ENCODE results near the gene CXorf49.
"Not testable (repeated sequence)": the region's sequence is repeated elsewhere in the genome, so short reads cannot be mapped to it uniquely, and the experiment has no call there.

CXorf49 gene

DNA sequence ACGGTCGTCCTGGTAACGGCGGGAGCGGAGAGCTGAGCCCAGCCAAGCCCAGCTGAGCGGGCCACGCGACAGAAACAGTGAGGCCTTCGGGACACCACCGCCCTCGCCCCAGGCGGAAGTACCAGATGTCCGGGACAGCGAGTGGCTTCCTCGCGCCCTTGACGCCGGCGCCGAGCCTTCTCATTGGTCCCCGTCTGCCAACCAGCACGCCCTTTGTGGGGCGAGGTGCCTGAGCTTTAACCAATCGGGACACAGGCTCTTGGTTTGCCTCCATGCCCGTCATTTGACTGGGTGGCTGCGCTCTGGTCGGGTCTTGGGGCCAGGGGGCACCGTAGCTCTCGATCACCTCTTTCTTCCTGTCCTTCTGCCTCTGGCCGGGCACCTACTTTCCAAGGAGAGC lies at the start of gene CXorf49:
Gene CXorf49, minus strand, starts transcription at position 101 of the 400 bp plus-strand sequence. CDS start 134 bp downstream, outside the sequence.
- DNase-seq (ENCODE audit: low spot score); H3K27ac ChIP-seq; POLR2A ChIA-PET (ENCODE audit: low non-redundant PET); CTCF ChIA-PET: not testable (repeated sequence)

DNA sequence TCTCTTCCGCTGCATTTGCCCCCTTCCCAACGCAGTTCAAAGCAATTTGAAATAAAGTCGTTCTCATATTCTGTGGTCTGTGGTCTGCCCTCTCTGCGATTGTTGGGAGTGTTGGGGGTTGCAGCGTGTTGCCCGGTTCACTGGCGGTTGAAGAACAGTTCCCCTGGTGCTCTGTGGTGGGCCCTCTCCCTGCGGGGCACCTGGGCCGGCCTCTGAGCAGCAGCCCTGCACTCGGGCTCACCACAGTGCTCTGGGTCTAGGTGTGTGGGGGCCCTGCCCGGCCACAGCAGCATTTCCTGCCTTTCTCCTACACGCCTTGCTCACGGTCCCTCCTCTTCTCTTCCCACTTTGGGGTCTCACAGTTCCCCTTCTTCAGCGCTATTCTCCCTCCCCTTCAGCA lies 49.0 kb upstream of the CXorf49 start:
- CTCF ChIA-PET; DNase-seq (ENCODE audit: low spot score); POLR2A ChIA-PET (ENCODE audit: low non-redundant PET); H3K27ac ChIP-seq: not testable (repeated sequence)

DNA sequence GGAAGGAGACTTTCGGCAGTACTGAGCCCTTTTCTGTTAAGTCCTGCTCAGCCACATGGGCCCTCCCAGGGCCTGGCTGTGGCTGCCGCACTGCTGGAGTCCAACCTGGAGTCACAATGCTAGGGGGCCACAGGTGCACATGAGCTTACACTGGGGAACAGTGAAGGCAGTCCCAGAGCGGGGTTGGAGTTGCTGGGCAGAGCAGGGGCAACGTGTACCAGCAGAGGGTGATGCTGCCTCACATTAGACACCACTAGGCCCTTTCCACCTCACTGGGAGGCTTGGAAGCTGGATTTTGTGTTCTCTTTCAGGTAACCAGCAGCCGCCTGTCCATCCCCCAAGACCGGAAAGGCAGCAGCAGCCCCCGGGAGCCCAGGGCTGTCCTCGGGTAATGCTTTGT lies 47.5 kb upstream of the CXorf49 start:
- H3K27ac ChIP-seq; CTCF ChIA-PET; POLR2A ChIA-PET (ENCODE audit: low non-redundant PET): not testable (repeated sequence)

DNA sequence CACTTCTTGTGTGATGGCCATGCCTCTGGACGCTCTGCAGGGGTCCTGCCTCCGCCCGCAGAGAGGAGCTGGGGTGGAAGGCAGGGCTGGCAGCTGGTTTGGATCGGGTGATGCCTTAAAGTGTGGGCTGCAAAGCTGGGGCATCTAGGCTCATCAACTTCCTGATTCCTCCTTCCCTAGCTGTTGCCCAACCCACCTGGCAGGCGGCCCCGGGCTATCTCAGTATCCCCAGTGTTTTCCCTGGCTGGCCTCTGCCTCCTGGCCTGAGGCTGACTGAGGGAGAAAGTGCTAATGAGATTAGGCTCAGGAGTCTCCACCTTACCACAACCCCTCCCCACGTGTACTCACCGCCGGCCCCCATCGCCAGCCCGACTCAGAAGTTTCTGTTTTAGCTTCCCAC lies 46.7 kb upstream of the CXorf49 start:
- CTCF ChIA-PET = not testable (repeated sequence)

More for the DNA sequence above, 47.5 kb upstream of the CXorf49 start:
- DNase-seq (ENCODE audit: low spot score) = not testable (repeated sequence)

DNA sequence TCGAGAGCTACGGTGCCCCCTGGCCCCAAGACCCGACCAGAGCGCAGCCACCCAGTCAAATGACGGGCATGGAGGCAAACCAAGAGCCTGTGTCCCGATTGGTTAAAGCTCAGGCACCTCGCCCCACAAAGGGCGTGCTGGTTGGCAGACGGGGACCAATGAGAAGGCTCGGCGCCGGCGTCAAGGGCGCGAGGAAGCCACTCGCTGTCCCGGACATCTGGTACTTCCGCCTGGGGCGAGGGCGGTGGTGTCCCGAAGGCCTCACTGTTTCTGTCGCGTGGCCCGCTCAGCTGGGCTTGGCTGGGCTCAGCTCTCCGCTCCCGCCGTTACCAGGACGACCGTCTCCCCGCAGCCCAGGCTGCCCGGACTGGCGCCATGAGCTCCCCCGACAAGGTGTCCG lies 45.0 kb upstream of the CXorf49 start, which contains the start of gene CXorf49B:
Gene CXorf49B, plus strand, starts transcription at position 301 of the 400 bp plus-strand sequence. Its CDS starts 75 bp downstream, at position 376.
- H3K27ac ChIP-seq; CTCF ChIA-PET; DNase-seq (ENCODE audit: low spot score); POLR2A ChIA-PET (ENCODE audit: low non-redundant PET): not testable (repeated sequence)

More for the DNA sequence above, 46.7 kb upstream of the CXorf49 start:
- H3K27ac ChIP-seq; DNase-seq (ENCODE audit: low spot score); POLR2A ChIA-PET (ENCODE audit: low non-redundant PET): not testable (repeated sequence)

DNA sequence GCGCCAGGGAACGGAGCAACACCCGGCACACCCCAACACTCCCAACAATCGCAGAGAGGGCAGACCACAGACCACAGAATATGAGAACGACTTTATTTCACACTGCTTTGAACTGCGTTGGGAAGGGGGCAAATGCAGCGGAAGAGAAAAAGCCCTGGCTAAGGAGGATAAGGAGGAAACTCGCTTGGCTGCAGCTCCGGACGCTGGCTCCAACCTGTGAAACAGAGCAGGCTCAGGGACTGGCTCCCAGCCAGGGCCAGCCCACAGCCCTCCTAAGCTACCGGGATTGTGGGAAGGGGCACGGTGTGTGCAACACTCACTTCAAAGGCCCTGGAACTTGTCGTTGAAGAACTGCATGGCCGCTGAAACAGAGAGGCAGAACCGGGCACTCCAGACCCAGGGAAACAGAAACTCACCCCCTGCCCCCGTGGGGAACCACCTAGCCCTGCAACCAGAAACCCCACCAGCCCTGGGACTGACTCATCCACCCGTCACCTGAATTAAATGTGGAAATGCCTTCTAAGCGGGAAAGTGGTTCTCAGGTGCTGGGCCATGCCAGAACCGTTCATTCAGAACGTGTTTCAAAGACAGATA lies 42.7 kb upstream of the CXorf49 start:
- CTCF ChIA-PET; H3K27ac ChIP-seq; DNase-seq (ENCODE audit: low spot score); POLR2A ChIA-PET (ENCODE audit: low non-redundant PET): not testable (repeated sequence)

DNA sequence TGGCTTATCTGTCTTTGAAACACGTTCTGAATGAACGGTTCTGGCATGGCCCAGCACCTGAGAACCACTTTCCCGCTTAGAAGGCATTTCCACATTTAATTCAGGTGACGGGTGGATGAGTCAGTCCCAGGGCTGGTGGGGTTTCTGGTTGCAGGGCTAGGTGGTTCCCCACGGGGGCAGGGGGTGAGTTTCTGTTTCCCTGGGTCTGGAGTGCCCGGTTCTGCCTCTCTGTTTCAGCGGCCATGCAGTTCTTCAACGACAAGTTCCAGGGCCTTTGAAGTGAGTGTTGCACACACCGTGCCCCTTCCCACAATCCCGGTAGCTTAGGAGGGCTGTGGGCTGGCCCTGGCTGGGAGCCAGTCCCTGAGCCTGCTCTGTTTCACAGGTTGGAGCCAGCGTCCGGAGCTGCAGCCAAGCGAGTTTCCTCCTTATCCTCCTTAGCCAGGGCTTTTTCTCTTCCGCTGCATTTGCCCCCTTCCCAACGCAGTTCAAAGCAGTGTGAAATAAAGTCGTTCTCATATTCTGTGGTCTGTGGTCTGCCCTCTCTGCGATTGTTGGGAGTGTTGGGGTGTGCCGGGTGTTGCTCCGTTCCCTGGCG lies 2.3 kb upstream of the CXorf49 start:
- DNase-seq (ENCODE audit: low spot score); H3K27ac ChIP-seq; CTCF ChIA-PET; POLR2A ChIA-PET (ENCODE audit: low non-redundant PET): not testable (repeated sequence)

DNA sequence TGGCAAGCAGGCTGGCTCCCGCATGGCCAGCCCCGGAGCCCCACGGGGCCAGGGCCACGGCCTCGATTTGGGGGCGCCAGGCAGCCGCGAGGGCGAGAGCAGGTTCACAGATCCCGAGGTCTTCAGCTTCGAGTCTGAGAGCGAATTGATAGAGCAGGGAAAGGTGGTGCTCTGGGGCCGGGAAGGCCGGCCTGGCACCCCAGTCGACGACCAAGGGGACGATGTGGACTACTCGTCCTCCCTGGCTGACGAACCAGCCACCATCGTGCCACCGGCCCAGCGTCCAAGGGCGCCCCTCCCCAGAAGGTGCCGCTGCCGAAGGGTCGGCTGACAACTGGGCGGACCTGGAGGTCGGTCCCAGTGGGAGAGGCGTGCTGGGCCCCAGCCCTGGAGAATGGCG lies 1.1 kb upstream of the CXorf49 start:
- POLR2A ChIA-PET (ENCODE audit: low non-redundant PET); DNase-seq (ENCODE audit: low spot score); H3K27ac ChIP-seq; CTCF ChIA-PET: not testable (repeated sequence)

DNA sequence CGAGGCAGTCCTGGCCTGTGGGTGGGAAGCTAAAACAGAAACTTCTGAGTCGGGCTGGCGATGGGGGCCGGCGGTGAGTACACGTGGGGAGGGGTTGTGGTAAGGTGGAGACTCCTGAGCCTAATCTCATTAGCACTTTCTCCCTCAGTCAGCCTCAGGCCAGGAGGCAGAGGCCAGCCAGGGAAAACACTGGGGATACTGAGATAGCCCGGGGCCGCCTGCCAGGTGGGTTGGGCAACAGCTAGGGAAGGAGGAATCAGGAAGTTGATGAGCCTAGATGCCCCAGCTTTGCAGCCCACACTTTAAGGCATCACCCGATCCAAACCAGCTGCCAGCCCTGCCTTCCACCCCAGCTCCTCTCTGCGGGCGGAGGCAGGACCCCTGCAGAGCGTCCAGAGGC lies 1.8 kb downstream of the CXorf49 start:
- CTCF ChIA-PET; POLR2A ChIA-PET (ENCODE audit: low non-redundant PET); DNase-seq (ENCODE audit: low spot score); H3K27ac ChIP-seq: not testable (repeated sequence)

DNA sequence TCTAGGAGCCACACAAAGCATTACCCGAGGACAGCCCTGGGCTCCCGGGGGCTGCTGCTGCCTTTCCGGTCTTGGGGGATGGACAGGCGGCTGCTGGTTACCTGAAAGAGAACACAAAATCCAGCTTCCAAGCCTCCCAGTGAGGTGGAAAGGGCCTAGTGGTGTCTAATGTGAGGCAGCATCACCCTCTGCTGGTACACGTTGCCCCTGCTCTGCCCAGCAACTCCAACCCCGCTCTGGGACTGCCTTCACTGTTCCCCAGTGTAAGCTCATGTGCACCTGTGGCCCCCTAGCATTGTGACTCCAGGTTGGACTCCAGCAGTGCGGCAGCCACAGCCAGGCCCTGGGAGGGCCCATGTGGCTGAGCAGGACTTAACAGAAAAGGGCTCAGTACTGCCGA lies 2.5 kb downstream of the CXorf49 start:
- H3K27ac ChIP-seq; POLR2A ChIA-PET (ENCODE audit: low non-redundant PET); CTCF ChIA-PET; DNase-seq (ENCODE audit: low spot score): not testable (repeated sequence)

DNA sequence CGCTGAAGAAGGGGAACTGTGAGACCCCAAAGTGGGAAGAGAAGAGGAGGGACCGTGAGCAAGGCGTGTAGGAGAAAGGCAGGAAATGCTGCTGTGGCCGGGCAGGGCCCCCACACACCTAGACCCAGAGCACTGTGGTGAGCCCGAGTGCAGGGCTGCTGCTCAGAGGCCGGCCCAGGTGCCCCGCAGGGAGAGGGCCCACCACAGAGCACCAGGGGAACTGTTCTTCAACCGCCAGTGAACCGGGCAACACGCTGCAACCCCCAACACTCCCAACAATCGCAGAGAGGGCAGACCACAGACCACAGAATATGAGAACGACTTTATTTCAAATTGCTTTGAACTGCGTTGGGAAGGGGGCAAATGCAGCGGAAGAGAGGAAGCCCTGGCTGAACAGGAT lies 4.0 kb downstream of the CXorf49 start:
- POLR2A ChIA-PET (ENCODE audit: low non-redundant PET); DNase-seq (ENCODE audit: low spot score); H3K27ac ChIP-seq; CTCF ChIA-PET: not testable (repeated sequence)

DNA sequence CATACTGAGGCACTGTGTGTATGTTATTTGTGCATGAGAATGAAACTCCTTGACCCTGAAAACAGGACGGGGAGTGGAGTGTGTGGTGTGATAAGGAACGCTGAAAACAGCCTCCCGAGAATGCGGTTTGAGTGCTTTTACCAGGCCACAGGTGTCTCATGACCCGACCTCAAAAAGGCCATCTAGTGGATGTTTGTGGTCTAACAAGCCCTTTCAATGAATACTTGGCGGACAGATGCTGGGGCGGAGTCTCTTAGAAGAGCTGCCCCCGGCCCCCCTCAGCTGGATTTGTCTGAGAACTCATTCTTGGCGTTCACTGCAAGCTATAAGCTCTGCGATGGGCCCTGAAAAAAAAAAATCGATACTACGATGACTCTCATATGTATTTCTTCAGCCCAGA lies 15.2 kb downstream of the CXorf49 start:
- DNase-seq (ENCODE audit: low spot score); POLR2A ChIA-PET (ENCODE audit: low non-redundant PET); H3K27ac ChIP-seq; CTCF ChIA-PET: not testable (repeated sequence)

DNA sequence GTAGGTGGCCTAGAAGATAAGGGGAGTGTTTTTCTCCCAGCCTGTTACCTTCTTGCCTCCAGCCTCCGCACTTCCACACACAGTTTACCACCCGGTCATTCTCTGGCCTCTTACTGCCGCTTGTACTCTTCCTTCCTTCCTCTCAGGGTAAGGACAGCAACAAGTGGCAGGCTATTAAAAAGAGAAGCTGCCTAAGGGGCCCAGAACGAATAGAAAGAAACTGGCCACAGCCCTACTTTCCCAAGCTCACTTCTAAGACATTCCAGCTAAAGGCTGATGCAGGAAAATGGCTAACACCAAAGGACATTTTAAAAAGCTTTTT lies 19.1 kb downstream of the CXorf49 start:
- DNase-seq (ENCODE audit: low spot score); H3K27ac ChIP-seq; POLR2A ChIA-PET (ENCODE audit: low non-redundant PET); CTCF ChIA-PET: not testable (repeated sequence)

DNA sequence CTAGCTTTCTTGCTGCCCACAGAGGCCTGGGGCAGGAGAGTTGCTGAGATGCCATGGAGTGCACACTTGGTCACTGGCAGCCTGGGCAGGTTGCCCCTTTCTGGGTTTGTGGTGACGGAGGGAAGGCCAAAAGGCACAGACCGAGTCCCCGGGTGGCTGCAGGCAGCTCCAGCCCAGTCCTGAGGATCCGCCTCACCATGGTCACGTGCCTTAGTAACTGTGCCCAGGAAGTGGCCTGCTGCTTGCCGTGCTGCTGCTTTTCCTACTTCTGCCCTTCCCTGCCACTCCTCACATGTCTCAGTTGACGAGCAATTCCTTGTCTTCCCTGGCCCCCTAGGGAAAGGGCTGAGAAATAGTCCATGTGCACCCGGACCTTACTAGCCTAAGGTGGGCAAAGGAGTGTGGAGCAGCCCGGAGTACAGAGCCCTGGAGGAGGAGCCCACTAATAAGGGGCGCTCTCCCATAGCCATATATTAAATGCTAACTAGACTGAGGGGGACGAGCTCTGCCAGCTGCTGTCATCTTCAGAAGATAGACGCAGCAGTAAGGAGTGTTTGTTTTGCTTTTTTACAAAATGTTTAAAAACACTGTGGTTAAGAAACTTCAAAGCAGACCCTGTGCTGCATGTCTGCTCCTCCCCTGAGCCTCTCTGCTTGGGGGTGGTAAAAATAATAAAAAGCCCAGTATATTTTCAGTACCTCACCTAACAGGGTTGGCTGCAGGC lies 19.6 kb downstream of the CXorf49 start:
- POLR2A ChIA-PET (ENCODE audit: low non-redundant PET); DNase-seq (ENCODE audit: low spot score); CTCF ChIA-PET; H3K27ac ChIP-seq: not testable (repeated sequence)

DNA sequence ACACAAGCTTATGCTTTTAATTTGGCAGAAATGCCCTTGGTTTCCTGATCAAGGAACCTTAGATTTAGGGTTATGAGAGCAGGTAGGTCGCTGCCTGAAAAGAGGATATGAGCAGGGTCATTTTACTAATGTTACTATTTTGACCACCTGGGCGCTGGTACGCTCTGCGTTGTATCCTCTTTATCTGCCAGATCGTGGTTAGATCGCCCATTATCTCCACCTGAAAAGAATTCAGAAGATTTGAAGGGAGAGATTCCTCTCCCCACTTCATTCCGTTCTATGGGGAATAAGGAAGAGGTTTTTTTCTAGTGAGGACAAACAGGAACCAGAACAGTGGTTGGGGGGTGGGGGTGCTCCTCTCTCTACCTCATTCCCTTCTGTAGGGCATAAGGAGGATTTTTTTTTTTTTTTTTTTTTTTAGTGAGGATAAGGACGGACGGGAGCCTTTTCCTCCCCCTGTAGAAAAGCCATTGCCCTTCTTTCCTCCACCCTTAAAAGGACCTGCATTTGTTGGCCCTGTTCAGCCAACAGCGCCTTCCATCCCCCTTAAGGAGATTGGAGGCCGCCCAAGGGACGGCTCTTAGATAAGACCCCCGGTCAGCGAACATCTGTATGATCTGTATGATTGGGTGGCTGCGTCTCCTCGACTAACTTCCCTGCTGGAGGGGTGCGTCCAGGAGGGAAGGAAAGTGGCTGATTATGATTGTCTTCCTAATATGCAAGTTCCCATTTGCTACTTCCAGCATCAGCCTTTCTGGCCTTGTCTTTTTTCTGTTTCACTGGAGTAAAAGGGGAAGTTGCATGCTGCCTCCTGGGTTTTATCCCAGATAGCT lies 20.4 kb downstream of the CXorf49 start:
- CTCF ChIA-PET; DNase-seq (ENCODE audit: low spot score); POLR2A ChIA-PET (ENCODE audit: low non-redundant PET); H3K27ac ChIP-seq: not testable (repeated sequence)

DNA sequence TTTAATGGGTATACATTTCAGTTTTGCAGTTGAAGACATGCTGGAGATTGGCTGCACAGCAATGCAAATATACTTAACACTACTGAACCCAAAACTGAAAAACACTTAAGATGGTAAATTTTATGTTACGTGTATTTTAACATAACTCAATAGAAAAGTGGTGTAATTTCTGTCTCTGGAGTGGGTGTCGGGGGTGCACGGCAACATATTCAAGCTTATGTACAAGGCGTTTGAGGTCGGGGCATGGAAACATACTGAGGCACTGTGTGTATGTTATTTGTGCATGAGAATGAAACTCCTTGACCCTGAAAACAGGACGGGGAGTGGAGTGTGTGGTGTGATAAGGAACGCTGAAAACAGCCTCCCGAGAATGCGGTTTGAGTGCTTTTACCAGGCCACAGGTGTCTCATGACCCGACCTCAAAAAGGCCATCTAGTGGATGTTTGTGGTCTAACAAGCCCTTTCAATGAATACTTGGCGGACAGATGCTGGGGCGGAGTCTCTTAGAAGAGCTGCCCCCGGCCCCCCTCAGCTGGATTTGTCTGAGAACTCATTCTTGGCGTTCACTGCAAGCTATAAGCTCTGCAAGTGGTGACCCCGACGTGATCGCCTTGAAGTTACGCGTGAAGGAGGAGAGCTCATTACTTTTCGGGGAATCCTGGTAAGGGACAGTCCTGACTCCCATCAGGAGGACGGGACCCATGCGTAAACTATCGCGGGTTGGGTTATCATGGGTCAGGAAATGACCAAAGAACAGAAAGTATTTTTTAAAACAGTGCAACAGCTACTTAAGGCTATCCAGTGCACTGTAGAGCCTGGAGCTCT lies 21.2 kb downstream of the CXorf49 start:
- DNase-seq (ENCODE audit: low spot score); CTCF ChIA-PET; POLR2A ChIA-PET (ENCODE audit: low non-redundant PET); H3K27ac ChIP-seq: not testable (repeated sequence)
